SJSA1 (cell line): ENCODE measurements around the gene CFAP97. TPM values are rescaled to one million over a fixed set of nuclear protein-coding genes. Genes with fewer than 3 reads are reported as not detected.
"Not testable (repeated sequence)": the region's sequence is repeated elsewhere in the genome, so short reads cannot be mapped to it uniquely, and the experiment has no call there.

ENCODE experiments used
- DNase-seq, 2 experiments: peaks; one replicate each; pipeline ENCODE4 v3.0.0-alpha.2; 2015 to 2020; ENCODE audit warnings: low spot score in 2 of 2, low read depth in 1 of 2
- H3K27ac ChIP-seq: fragments of 250-450 bp; sonication (Bioruptor Pico); 2 replicates; pipeline ENCODE4 v1.5.1; 2020; ENCODE audit warnings: mild to moderate bottlenecking, moderate library complexity
- H3K27me3 ChIP-seq: fragments of 250-450 bp; sonication (Bioruptor Pico); replicated peaks from 2 replicates; pipeline ENCODE4 v1.5.1; 2020; ENCODE audit warnings: mild to moderate bottlenecking, moderate library complexity
- H3K36me3 ChIP-seq: fragments of 250-450 bp; sonication (Bioruptor Pico); 2 replicates; pipeline ENCODE4 v1.5.1; 2020; ENCODE audit warnings: mild to moderate bottlenecking
- H3K4me1 ChIP-seq: fragments of 250-450 bp; sonication (Bioruptor Pico); replicated peaks from 2 replicates; pipeline ENCODE4 v1.6.1; 2021; ENCODE audit warnings: mild to moderate bottlenecking
- H3K4me3 ChIP-seq: fragments of 250-450 bp; sonication (Bioruptor Pico); 2 replicates; pipeline ENCODE4 v1.5.1; 2020; ENCODE audit warnings: mild to moderate bottlenecking
- H3K9me3 ChIP-seq: fragments of 250-450 bp; sonication (Bioruptor Pico); replicated peaks from 2 replicates; pipeline ENCODE4 v1.5.1; 2020; ENCODE audit warnings: mild to moderate bottlenecking
- total RNA-seq: library from RNA; depleted of rRNA; stranded (reverse); fragments of >200 nt; shearing (Covaris generic); gene quantifications from 2 replicates; pipeline ENCODE4 v1.2.3, GENCODE V29; 2014; rRNA removed

CFAP97 gene
- 19.6 and 28.8 TPM in 2 replicates for total RNA-seq

- Histone ChIP-seq H3K27me3 (no peaks in the 10 kb centered on the region), H3K9me3 (no peaks in the 10 kb centered on the region), H3K4me3 (peak within 1 kb of the TSS; percentile 88), H3K27ac (peak within 1 kb of the TSS; percentile 71), H3K36me3 (peaks cover 4% of the 10 kb centered on the region), H3K4me1 (peaks cover 47% of the 10 kb centered on the region)
- DNase-seq = peak; percentile 62 to 86
These were observed at the start of gene CFAP97 for GRCh38 chr4:185203486-185204237. TSS of gene CFAP97 (minus strand) at chr4:185204000. CDS start at chr4:185191196, 12,804 bp downstream.

DNA sequence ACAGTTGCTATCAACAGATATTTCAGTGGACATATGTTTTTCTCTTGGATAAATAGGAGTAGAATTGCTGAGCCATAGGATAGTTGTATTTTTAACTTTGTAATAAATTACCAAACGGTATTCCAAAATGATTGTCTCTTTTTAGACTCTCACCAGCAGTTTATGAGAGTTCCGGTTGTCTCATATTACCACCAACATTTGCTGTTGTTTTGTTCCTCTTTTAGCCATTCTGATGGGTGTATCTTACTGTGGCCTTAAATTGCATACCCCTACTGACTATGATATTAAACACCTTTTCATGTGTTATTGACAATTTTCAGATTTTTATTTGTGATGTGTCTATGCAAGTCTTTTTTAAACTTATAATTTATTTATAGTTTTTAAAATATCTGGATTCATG lies 45.3 kb upstream of the CFAP97 start:
- no peaks in the 10 kb centered on the region for H3K27me3 ChIP-seq
- H3K9me3 ChIP-seq = no peaks in the 10 kb centered on the region
- peaks cover 14% of the 10 kb centered on the region for H3K4me1 ChIP-seq
- H3K36me3 ChIP-seq = no peaks in the 10 kb centered on the region
- H3K27ac ChIP-seq = no peak overlapping the region
- no peak for DNase-seq
- H3K4me3 ChIP-seq = no peak overlapping the region

DNA sequence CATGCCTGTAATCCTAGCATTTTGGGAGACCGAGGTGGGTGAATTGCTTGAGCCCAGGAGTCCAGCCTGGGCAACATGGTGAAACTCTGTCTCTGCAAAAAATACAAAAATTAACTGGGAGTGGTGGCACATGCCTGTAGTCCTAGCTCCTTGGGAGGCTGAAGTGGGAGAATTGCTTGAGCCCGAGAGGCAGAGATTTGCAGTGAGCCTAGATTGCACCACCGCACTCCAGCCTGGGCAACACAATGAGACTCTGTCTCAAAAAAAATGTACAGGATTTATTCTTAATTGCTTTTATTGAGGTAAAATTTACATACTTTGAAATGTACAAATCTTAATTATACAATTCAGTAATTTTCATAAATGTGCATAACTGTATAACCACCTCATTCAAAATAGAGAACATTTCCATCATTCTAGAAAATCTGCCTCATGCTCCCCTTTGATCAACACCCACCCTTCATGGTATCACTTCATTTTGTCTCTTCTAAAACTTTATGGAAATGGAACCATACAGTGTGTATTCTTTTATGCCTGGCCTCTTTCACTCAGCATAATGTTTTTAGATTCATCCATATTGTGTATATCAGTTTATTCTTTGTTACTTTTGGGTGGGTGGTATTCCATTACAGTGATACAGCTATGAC lies 44.7 kb upstream of the CFAP97 start:
- DNase-seq = no peak
- no peak overlapping the region for H3K4me3 ChIP-seq
- no peak overlapping the region for H3K27ac ChIP-seq
- no peaks in the 10 kb centered on the region for H3K9me3 ChIP-seq
- H3K27me3 ChIP-seq = no peaks in the 10 kb centered on the region
- peaks cover 13% of the 10 kb centered on the region; the same call in 1 of the 2 replicates for H3K4me1 ChIP-seq
- H3K36me3 ChIP-seq = no peaks in the 10 kb centered on the region

DNA sequence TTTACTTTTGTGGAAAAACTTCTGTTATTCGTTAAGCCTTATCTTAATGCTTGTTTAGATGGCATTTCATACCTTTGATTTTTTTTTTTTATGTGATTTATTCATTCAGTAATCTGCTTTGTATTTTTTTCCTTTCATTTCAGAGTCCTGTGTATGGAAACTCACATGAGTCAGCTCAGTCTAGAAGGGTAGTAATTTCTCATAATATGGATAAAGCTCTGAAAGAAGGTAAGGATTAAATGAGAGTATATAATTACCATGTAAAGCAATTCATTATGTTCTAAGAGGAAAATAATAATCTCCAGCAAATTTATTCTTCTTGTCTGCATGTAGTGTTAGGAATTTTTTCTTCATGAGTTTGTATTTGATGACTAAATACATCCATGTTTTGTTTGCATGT lies 43.4 kb upstream of the CFAP97 start:
- Histone ChIP-seq H3K36me3 (no peaks in the 10 kb centered on the region), H3K27ac (no peak overlapping the region), H3K27me3 (no peaks in the 10 kb centered on the region), H3K9me3 (no peaks in the 10 kb centered on the region), H3K4me1 (peaks cover 13% of the 10 kb centered on the region; the same call in 1 of the 2 replicates), H3K4me3 (no peak overlapping the region)
- DNase-seq = no peak

DNA sequence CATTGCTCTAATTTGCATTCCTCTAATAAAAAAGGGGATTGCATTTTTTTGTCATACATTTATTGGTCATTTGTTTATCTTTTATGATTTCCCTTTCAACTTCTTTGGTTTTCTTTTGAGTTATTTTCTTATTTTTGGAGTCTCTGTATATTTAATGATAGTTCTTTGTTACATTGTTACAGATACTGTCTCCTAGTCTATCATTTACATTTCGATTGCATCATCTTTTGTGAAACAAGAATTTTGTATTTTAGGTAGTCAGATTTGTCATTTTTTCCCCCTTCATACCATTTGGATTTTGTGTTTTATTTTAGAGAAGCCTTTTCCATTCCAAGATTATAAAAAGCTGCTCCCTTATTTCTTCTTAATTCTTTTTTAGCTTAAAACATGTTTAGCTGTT lies 42.7 kb upstream of the CFAP97 start:
- H3K4me3 ChIP-seq = no peak overlapping the region
- H3K27ac ChIP-seq = peak overlapping the region; percentile 9; the same call in 1 of the 2 replicates
- peaks cover 18% of the 10 kb centered on the region; the same call in 1 of the 2 replicates for H3K4me1 ChIP-seq
- DNase-seq = no peak
- no peaks in the 10 kb centered on the region for H3K9me3 ChIP-seq
- no peaks in the 10 kb centered on the region for H3K27me3 ChIP-seq
- no peaks in the 10 kb centered on the region for H3K36me3 ChIP-seq

- Histone ChIP-seq H3K27ac (no peak overlapping the region), H3K4me3 (no peak overlapping the region), H3K9me3 (no peaks in the 10 kb centered on the region), H3K27me3 (no peaks in the 10 kb centered on the region), H3K36me3 (no peaks in the 10 kb centered on the region), H3K4me1 (peaks cover 18% of the 10 kb centered on the region; the same call in 1 of the 2 replicates)
- DNase-seq = no peak
These were observed 41.0 kb upstream of the CFAP97 start for GRCh38 chr4:185244763-185245162.

DNA sequence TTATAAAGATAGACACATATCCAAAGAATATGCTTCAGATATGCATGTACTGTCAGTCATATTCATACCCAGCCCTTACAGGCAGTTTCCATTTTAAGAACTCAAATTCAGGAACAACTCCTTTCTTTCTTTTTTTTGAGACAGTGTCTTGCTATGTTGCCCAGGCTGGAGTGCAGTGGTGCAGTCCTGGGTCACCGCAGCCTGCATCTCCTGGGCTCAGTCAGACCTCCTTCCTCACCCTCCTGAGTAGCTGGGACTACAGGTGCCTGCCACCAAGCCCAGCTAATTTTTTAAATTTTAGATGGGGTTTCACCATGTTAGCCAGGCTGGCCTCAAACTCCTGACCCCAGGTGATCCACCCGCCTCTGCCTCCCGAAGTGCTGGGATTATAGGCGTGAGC lies 40.1 kb upstream of the CFAP97 start:
- Histone ChIP-seq H3K36me3 (no peaks in the 10 kb centered on the region), H3K4me3 (no peak overlapping the region), H3K4me1 (peaks cover 18% of the 10 kb centered on the region; the same call in 1 of the 2 replicates), H3K9me3 (no peaks in the 10 kb centered on the region), H3K27ac (no peak overlapping the region), H3K27me3 (no peaks in the 10 kb centered on the region)
- DNase-seq = no peak

DNA sequence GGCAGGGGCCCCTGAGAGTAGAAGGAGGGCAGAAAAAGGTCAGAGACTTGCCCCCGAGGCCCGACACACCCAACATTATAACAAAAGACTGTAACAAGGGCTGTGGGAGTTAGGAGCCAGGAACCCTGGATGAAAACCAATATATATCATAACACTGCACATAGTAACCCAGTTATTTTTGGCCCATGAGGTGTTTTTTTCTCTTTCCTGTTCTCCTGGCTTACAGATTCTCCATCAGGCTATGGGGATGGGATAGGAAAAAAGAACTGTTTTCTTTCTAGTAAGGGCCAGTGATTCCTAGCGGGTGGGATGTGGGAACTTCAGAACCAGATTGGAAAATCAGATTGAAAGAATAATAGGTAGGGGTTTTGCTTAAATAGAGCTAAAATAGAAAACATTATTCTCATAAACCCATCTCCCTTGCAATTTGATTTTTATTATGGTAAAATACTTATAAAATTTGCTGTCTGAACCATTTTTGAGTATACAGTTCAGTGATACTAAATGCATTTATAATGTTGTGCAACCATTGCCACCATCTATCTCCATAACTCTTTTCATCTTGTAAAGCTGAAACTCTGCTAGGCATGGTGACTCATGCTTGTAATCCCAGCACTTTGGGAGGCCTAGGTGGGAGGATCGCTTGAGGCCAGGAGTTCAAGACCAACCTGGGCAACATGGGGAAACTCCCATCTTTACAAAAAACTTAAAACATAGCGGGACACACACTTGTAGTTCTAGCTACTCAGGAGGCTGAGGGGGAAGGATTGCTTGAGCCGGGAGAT lies 39.1 kb upstream of the CFAP97 start:
- Histone ChIP-seq H3K27ac (no peak overlapping the region), H3K4me3 (no peak overlapping the region), H3K36me3 (no peaks in the 10 kb centered on the region), H3K9me3 (no peaks in the 10 kb centered on the region), H3K4me1 (peaks cover 18% of the 10 kb centered on the region; the same call in 1 of the 2 replicates), H3K27me3 (no peaks in the 10 kb centered on the region)
- no peak for DNase-seq

GRCh38 chr4:185240486-185240885 lies 36.7 kb upstream of the CFAP97 start:
- H3K27ac ChIP-seq, H3K27me3 ChIP-seq, DNase-seq, H3K4me3 ChIP-seq, H3K9me3 ChIP-seq, H3K36me3 ChIP-seq: not testable (repeated sequence)
- peaks cover 13% of the 10 kb centered on the region for H3K4me1 ChIP-seq

GRCh38 chr4:185238750-185239149 lies 35.0 kb upstream of the CFAP97 start:
- no peaks in the 10 kb centered on the region for H3K9me3 ChIP-seq
- H3K27me3 ChIP-seq = no peaks in the 10 kb centered on the region
- H3K27ac ChIP-seq = no peak overlapping the region
- H3K4me3 ChIP-seq = no peak overlapping the region
- peaks cover 3% of the 10 kb centered on the region; the same call in 1 of the 2 replicates for H3K36me3 ChIP-seq
- DNase-seq = no peak
- peaks cover 15% of the 10 kb centered on the region for H3K4me1 ChIP-seq

DNA sequence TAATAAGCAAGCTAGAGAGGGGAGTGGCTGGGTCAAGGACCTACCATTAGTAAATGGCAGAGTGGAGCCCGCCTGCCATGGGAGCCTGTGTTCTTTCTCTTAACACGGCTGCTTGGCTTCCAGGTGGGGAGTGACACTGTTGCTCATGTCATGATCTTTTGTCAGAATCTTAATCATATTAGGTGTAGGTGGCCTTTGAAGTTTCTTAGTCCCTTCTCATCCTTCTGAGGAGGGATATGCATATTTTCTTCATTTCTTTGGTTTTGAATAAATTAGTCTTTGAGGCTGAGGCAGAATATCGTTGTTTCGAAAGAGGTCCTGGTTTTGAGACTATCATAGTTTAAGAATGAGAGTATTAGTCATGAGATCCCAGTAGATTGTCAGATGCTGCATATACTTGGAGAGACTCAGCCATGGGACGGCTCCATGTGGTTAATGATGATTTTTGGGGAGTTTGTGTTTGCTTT lies 34.4 kb upstream of the CFAP97 start:
- no peak overlapping the region for H3K27ac ChIP-seq
- DNase-seq = no peak
- H3K4me1 ChIP-seq = peaks cover 15% of the 10 kb centered on the region
- H3K27me3 ChIP-seq = no peaks in the 10 kb centered on the region
- no peak overlapping the region for H3K4me3 ChIP-seq
- H3K36me3 ChIP-seq = peaks cover 3% of the 10 kb centered on the region; the same call in 1 of the 2 replicates
- no peaks in the 10 kb centered on the region for H3K9me3 ChIP-seq

- Histone ChIP-seq H3K9me3 (no peaks in the 10 kb centered on the region), H3K4me3 (no peak overlapping the region), H3K27ac (no peak overlapping the region), H3K4me1 (peaks cover 15% of the 10 kb centered on the region), H3K27me3 (no peaks in the 10 kb centered on the region), H3K36me3 (peaks cover 3% of the 10 kb centered on the region; the same call in 1 of the 2 replicates)
- no peak for DNase-seq
These were observed 33.4 kb upstream of the CFAP97 start for GRCh38 chr4:185237175-185237574.

DNA sequence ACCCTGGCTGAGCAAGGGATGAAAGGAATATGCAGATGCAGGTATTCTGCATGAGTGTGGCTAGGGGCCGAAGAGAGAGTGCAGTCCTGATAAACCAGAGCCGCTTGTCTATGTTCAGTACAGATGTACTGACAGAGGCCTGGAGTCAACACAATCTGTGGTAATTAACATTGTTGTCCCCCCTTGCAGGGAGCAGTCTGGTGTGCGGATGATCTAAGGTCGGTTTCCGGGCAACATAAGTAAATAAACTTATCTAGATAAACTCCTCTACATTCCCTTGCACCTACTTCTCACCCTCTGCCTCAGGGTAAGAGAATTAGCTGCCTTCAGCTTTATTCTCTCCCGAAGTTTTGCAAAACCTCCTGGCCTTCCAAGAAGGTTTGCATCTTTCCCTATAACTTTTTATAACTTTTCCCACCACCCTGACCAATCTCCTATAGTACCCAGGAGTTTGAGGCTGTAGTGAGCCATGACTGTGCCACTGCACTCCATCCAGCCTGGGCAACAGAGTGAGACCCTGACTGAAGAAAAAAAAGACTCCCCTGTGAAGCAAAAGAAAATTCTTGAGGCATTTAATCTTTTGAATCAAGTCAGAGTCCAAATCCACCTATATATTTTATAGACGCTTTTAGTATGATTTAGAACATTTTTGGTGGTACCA lies 32.2 kb upstream of the CFAP97 start:
- peaks cover 10% of the 10 kb centered on the region for H3K4me1 ChIP-seq
- peak in 1 of 2 experiments; percentile 33 for DNase-seq
- H3K9me3 ChIP-seq = no peaks in the 10 kb centered on the region
- H3K36me3 ChIP-seq = peaks cover 3% of the 10 kb centered on the region; the same call in 1 of the 2 replicates
- no peak overlapping the region for H3K4me3 ChIP-seq
- H3K27me3 ChIP-seq = no peaks in the 10 kb centered on the region
- H3K27ac ChIP-seq = no peak overlapping the region
